Stimulated activated CD8-positive, alpha-beta memory T cell treated with anti-CD3 and anti-CD28 coated beads, Interleukin-7, amount 100 ng/mL, for 48 hours (primary cell): Measurements from ENCODE around the gene UACA.

ENCODE experiments used
- DNase-seq, 2 donors: peaks; one replicate each; pipeline ENCODE4 v3.0.0-alpha.2; 2020; ENCODE audit warnings: low read depth in 1 of 2; ENCODE audit errors: extremely low read depth in 1 of 2

UACA gene

DNA sequence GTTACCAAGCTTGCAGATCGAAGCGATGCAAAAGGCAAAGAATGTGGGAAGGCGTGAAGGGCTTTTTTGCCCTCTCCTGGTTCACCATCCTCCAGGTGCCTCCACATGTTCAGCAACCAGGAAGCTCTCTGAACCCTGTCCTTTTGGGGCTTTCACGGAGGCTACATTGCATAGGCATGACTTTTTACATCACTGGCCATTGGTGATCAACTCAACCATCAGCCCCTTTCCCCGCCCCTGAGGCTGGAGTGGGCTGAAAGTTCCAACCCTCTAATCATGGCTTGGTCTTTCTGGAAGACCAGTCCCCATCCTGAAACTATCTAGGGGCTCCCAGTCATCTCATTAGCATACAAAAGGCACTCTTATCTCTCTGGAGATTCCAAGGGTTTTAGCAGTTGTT lies 52.6 kb downstream of the UACA start:
- no peak for DNase-seq

DNA sequence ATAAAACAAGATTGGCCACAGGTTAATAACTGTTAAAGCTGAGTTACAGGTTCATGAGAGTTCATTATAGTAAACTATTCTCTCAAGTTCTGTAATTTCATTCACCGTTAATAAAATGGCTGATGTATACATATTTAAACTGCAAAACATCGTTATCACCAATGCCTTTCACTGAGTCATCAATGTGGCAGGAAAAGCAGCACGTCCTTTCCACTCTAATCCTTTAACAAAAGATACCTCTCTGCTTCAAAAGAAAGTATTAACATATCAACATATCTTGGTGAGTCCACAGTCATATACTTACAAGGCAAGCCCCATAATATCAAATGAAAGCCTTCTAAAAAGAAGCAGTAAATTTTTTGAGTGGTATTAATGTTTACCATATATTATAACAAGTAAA lies 54.5 kb downstream of the UACA start:
- no peak for DNase-seq

DNA sequence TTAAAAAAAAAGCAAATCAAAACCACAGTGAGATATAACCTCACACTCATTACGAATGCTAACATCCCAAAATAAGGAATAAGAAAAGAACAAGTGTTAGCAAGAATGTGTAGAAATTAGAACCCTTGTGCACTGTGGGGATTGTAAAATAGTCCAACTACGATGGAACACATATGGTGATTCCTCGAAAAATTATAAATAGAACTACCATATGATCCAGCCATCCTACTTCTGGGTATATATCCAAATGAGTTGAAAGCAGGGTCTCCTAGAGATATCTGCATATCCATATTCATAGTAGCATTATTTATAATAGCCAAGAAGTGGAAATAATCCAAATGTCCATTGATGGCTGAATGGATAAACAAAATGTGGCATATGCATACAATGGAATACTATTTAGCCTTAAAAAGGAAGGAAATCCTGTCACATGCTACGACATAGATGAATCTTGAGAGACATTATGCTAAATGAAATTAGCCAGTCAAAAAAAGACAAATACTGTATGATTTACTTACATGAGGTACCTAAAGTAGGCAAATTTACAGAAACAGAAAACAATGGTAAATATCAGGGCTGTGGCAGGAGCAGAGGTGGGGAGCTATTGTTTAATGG lies 55.6 kb downstream of the UACA start:
- DNase-seq: no peak

DNA sequence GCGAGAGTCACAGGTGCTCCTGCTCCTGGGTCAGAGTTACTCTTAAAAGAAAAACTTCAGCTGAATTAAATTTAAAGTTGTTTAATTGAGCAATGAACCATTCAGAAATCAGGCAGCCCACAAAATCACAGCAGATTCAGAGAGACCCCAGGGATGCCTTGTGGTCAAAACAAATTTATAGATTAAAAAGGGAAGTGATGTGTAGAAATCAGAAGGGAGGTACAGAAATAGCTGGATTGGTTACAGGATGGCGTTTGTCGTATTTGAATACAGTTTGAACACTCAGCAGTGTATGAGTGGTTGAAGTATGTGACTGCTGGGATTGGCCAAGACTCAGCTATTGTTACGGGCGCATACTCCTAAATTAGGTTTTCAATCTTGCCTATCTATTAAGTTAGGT lies 58.6 kb downstream of the UACA start:
- DNase-seq: no peak

DNA sequence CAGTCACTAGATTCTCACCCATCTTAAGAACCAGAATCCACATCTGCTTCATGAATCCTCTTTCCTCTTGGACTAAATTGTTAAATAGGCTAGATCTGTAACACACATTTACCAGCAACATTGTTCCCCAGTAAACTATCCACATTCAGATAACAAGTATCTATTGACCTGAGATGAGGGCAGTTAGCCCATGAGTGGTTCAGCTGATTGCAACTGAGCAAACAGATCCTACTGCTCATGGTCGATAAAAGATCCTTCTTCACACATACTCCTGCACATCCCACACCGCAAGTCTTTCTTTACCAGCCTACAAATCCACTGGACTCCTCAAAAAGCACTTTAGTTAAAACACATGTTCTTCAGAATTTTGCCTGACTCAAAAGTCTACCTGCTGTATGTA lies 59.2 kb downstream of the UACA start:
- DNase-seq: no peak

- no peak for DNase-seq
Observed at GRCh38 chr15:70703096-70703878, 60.1 kb downstream of the UACA start.

- no peak for DNase-seq
Observed at GRCh38 chr15:70702584-70702983, 60.8 kb downstream of the UACA start.

GRCh38 chr15:70701891-70702568 lies 61.3 kb downstream of the UACA start:
- no peak for DNase-seq

GRCh38 chr15:70701171-70701570 lies 62.2 kb downstream of the UACA start:
- no peak for DNase-seq

GRCh38 chr15:70699890-70700289 lies 63.5 kb downstream of the UACA start:
- no peak for DNase-seq

- no peak for DNase-seq
Observed at GRCh38 chr15:70698836-70699390, 64.4 kb downstream of the UACA start.

DNA sequence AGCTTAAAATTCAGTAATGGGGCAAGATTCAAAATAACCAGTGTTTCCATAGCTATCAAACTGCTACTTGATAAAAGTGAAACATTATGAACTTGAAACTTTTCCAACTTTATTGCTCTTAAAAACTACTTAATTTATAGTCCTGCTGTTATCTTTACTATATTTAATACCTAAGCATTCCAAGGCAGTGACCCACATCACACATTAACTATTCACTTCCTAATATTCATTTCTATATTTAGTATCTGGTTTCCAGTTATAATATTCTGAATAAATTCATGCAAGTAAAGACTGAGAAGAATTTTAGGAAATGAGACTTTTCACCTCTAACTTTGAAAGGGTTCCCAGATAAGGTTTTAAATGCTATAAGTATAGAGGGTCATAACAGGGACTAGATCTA lies 64.9 kb downstream of the UACA start:
- no peak for DNase-seq

DNA sequence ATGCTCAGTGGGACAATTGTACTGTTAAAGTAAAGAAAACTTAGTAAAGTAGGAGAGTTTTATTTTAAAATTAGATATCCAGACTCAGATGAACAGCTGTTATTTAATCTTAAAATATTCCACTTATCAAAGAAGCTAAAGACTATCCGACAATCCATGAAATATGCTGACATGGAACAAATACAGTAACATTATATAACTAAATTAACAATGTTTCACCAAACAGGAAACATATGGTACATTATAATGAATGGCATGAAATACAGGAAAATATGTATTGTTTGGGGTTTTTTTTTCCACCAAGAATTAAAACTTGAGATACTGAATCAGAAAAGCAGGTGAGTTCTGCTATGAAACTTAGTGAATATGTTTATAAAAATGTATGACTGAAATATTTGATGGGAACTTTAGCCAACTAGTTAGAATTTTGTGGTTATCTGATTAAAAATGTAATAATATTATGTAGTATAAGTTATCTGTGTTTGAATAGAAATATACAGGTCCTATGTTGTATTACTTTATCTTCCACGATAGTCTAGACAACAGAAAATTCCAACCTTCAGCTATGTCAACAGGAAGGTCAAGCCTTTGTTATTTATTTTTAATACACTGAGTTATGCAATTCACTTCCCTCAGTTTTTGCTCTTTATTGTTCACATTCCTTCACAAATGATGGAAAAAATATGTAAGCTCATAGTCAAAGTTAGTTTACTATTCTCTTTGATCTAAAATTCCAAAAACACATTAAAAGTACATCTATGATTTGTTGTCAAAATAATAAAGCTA lies 72.7 kb downstream of the UACA start:
- no peak for DNase-seq

DNA sequence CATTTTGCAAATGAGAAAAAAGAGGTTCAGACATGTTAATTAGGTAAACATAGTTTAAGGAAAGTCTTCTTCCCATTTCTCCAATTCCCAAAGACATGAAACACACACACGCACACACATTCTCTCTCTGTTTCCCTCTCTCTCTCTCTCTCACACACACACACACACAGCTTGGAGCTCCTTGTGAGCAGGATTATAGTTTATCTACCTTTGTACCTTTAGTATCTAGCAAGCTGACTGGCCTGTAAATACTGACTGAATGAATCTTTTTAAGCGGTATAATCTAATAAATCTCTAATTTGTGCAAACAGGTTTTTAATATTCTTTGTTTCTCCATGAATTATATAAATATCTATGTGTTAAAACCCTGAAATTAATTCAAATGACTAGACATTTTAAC lies 73.3 kb downstream of the UACA start:
- DNase-seq: no peak

GRCh38 chr15:70687482-70687881 lies 75.9 kb downstream of the UACA start:
- DNase-seq: no peak

- DNase-seq: no peak
Observed at GRCh38 chr15:70680817-70681216, 82.5 kb downstream of the UACA start.

DNA sequence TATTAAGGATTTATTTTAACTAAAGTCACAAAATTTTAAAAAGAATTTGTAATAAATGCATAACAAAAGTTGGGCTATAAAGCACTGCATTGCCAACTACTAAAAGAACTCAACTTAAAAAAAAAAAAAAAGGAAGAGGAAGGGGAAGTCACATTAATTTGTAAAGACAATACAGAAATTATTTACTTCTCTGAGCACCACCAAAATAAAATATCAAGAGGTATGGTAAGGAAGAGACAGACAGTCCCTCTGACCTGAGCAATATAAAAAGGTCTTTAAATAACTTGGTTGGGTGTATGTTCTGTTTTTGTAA lies 83.5 kb downstream of the UACA start:
- no peak for DNase-seq

DNA sequence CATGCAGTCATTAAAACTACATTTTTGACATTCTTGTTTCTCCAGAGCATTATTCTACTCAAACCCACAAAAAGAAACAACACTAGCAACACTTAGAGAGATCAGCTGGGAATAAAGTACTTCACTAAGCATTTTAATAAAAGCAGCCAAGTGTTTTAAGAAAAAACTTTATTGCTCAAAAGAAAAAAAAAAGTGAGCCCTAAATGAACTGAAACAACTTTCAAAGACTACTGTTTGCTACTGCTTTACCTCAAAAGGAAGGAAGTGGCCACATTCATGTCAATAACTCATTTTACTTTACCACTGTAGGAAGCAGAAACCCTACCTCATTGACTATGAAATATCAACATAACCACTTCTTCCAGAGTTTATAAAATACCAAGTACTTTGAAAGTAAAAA lies 91.3 kb downstream of the UACA start:
- no peak for DNase-seq

GRCh38 chr15:70670680-70671079 lies 92.7 kb downstream of the UACA start:
- no peak for DNase-seq

DNA sequence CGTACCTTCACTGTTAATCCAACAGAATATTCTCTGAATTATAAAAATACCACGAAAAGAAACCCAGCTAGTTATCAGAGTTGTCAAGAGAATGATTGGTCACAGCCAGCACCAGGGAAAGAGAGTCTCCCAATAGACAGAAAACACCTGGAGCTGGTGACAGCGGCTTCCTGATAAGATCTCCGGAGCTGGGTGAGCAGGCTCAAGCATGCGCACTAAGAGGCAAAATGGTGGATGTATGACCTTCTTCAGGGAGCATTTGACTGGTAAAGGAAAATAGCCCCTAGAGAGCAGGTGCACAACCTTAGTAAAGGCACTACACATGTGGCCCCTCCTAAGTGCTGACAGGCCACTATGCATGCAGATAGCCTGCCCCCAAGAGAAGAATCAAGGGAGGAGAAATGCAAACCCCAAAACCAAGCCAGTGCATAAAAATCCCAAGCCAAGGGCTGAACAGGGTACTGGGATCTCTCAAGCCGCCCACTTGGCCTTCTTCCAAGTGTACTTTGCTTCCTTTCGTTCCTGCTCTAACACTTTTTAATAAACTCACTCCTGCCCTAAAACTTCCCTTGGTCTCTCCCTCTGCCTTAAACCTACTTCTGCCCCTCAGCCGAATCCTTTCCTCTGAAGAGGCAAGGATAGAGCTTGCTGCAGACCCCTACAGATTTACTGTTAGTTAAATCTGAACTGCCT lies 93.2 kb downstream of the UACA start:
- DNase-seq: no peak
